GM18909 (cell line): ENCODE measurements around the gene AHCTF1.
"Not testable (repeated sequence)": the region's sequence is repeated elsewhere in the genome, so short reads cannot be mapped to it uniquely, and the experiment has no call there.

Experiments used
- ATAC-seq: cut with Tn5 transposase; IDR thresholded peaks from one replicate; pipeline ENCODE4 v1.9.1; 2021; ENCODE audit warnings: mild to moderate bottlenecking; ENCODE audit not compliant: unreplicated experiment, poor library complexity

The AHCTF1 gene

GRCh38 chr1:246921481-246921880 is 10.3 kb downstream of the AHCTF1 start:
- ATAC-seq = no peak

DNA sequence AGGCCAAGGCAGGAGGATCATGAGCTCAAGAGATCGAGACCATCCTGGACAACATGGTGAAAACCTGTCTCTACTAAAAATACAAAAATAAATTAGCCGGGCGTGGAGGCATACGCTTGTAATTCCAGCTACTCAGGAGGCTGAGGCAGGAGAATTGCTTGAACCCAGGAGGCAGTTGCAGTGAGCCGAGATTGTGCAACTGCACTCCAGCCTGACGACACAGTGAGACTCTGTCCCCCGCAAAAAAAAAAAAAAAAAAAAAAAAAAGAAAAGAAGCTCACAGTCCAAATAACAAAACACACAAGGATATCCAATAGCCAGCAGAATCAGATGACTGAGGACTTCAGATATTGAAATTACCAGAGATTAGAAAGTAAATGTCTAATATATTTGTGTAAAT is 11.8 kb downstream of the AHCTF1 start:
- ATAC-seq = no peak

GRCh38 chr1:246916026-246916923 is 15.5 kb downstream of the AHCTF1 start:
- ATAC-seq = not testable (repeated sequence)

- ATAC-seq = no peak
Measured at GRCh38 chr1:246907472-246907871, 24.3 kb downstream of the AHCTF1 start.

GRCh38 chr1:246906833-246907232 is 24.9 kb downstream of the AHCTF1 start:
- ATAC-seq = no peak

DNA sequence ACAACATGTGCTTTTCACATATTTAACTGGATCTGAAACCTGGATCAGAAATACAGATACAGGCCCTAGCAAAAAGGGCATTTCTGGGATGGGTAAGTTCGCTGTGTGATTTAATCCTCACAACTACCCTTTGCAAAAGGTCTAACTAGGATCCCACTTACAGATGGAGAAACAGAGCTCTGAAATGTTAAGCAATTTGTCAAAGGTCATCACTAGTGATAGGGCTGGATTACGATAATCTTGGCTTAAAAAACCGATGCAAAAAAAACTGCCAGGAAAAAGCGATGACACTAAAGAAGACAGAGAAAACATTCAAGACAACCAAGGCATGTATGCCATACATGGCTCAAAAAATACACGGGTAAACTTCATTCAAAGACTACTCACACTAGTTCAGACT is 29.9 kb downstream of the AHCTF1 start:
- no peak for ATAC-seq

- ATAC-seq = no peak
Measured at GRCh38 chr1:246897302-246897701, 34.4 kb downstream of the AHCTF1 start.

- no peak for ATAC-seq
Measured at GRCh38 chr1:246893191-246893939, 38.4 kb downstream of the AHCTF1 start.

DNA sequence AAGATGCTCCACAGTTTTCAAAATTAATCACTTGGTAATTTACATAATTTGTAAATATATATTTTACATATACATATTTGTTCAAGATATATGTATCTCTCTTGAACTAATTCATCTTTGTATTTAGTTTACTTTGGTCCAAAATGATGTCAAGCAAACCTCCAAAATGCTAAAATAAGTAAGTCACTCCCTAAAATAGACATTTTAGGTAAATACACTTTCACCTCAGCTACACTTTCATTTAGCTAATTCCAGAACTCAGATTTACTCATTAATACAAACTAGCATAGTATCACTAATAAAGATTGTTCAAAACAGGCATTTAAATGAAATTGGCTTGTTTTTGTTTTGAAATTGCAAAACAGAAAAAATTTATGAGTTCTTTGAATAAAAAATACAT is 40.6 kb downstream of the AHCTF1 start:
- no peak for ATAC-seq

- ATAC-seq = no peak
Measured at GRCh38 chr1:246888522-246888921, 43.2 kb downstream of the AHCTF1 start.

DNA sequence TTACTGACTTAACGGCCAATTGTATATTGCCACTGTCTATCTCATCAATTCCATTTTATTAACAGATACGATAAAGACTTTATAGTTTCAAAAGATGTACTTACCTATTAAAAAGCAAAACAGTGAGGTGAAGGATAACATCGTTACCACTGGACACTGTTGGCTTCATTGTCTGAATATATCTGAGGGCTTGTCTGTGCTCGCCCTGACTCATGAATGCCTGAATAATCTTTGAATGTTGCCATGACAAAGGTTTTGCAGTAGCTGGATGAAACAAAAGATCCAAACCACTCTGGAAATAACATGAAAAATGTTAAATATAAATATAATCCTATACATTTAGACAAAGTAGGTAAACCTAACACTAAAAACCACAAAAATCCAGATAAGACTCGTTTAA is 46.4 kb downstream of the AHCTF1 start:
- not testable (repeated sequence) for ATAC-seq

DNA sequence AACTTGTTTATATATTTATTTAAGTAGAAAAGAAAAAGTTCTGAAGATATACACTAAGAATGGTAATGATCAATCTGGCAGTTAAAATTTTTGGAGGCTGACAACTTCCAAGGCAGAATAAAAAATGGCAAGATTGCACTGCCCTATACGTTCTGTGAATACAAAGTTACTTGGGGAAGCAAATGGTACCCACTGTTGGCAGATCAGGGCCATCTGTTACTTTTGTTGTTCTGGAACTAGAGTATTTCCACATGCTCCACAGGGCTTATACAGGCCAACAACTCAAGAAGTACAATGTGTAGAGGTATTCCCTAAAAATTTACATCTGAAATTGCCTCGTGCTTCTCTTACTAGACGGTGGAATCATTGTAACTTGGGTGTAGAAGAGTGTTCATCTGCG is 53.2 kb downstream of the AHCTF1 start:
- ATAC-seq = no peak

GRCh38 chr1:246876431-246876830 is 55.3 kb downstream of the AHCTF1 start:
- ATAC-seq = no peak

GRCh38 chr1:246875041-246876026 is 56.4 kb downstream of the AHCTF1 start:
- ATAC-seq = peak; percentile 61

- ATAC-seq = no peak
Measured at GRCh38 chr1:246865921-246866320, 65.8 kb downstream of the AHCTF1 start.

GRCh38 chr1:246863791-246864190 is 68.0 kb downstream of the AHCTF1 start:
- not testable (repeated sequence) for ATAC-seq

GRCh38 chr1:246860401-246860800 is 71.3 kb downstream of the AHCTF1 start:
- no peak for ATAC-seq

DNA sequence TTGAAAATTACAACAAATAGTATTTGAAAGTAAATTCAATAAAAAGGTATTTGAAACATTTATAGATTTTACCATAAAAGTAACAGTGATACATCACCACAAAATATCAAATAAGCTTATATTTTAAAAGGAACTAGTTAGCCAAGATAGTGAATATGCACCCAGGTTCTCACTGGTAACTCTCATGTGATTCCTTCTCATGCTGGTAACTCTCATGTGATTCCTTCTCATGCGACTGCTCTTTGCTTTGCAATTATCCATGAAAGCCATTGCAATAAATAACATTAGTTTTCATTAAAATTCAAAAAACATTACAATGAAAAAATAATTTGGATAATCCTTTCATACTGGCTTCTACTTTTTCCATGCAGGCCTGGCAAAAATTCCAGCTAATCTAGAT is 75.4 kb downstream of the AHCTF1 start:
- no peak for ATAC-seq

DNA sequence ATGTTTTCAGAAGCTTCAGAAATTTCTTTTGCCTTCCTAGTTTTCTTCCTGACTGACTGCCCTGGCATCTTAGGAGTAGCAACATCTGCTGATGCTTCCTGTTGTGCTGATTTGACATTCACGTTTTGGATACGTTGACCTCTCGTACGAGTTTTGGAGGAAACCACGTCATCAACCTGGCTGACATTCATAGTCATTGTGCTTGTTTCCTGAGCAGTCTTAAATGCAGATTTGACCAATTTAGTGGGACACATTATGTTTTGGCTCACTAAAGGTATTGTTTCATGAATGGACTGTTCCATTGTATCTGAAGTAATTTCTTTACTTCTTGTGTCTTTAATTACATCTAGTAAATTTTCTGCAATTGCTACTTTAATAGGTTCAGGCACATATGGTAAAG is 81.1 kb downstream of the AHCTF1 start:
- ATAC-seq = not testable (repeated sequence)

- no peak for ATAC-seq
Measured at GRCh38 chr1:246843876-246844275, 87.9 kb downstream of the AHCTF1 start.
